Testis (tissue), 3 donors: ENCODE measurements around the gene RIPOR3. TPM values are rescaled to one million over a fixed set of nuclear protein-coding genes. Genes with fewer than 3 reads are reported as not detected.

Source experiments
- DNase-seq: peaks from one replicate; pipeline ENCODE4 v3.0.0-alpha.2; 2019
- H3K27ac ChIP-seq, 2 donors: fragments of 200-600 bp; sonication (generic); one replicate each; pipeline ENCODE4 v1.5.1; 2019
- H3K27me3 ChIP-seq: fragments of 200-600 bp; sonication (generic); one replicate; pipeline ENCODE4 v1.5.1; 2019
- H3K36me3 ChIP-seq: fragments of 200-600 bp; sonication (generic); one replicate; pipeline ENCODE4 v1.5.1; 2017; ENCODE audit warnings: low read depth; ENCODE audit errors: missing control alignments
- H3K4me1 ChIP-seq: fragments of 200-600 bp; sonication (generic); one replicate; pipeline ENCODE4 v1.5.1; 2019
- H3K4me3 ChIP-seq, 2 donors: fragments of 200-600 bp; sonication (generic); one replicate each; pipeline ENCODE4 v1.5.1; 2017 to 2019
- H3K9me3 ChIP-seq: fragments of 200-600 bp; sonication (generic); one replicate; pipeline ENCODE4 v1.5.1; 2017
- POLR2A ChIP-seq: fragments of 450-650 bp; IDR thresholded peaks from one replicate; pipeline ENCODE4 v1.6.1; 2017; ENCODE audit warnings: antibody characterized with exemption, mild to moderate bottlenecking, moderate library complexity
- WGBS, 2 donors: methylation state at CpG; one replicate each; pipeline ENCODE4 v1.1.5; 2018; 5-methylcytosine and 5-hydroxymethylcytosine counted together
- intact Hi-C: fragments of 100-400 bp; cut with DNase I; formaldehyde crosslinking; loops from one replicate; pipeline ENCODE4 v1.15.1; 2023; ENCODE audit warnings: low total_unique reads
- polyA plus RNA-seq: library from polyadenylated mRNA; stranded (reverse); fragments of 350-450 nt; fragmentation: Illumina TruSeq; extraction: RNeasy Lipid Tissue Mini Kit (QIAGEN cat#74804); gene quantifications from one replicate; pipeline ENCODE4 v1.2.3, GENCODE V29; 2014; ENCODE audit warnings: low read depth, low replicate concordance; ENCODE audit not compliant: insufficient read depth
- total RNA-seq, 2 donors: library from RNA; depleted of rRNA; stranded (reverse); fragments of >200 nt; gene quantifications; one replicate each; pipeline ENCODE4 v1.2.3, GENCODE V29; 2016
- TF ChIP-seq, protein P1 (sequence below), 3 experiments: fragments of 450-650 bp in 2 of 3; fragments of 200-600 bp in 1 of 3; sonication (generic) in 1 of 3; IDR thresholded peaks; one replicate each; pipeline ENCODE4 v1.5.1; 2016 to 2019; ENCODE audit warnings: antibody characterized with exemption in 3 of 3, mild to moderate bottlenecking in 2 of 3, moderate library complexity in 1 of 3

Gene RIPOR3
- total and polyA plus RNA-seq, 3 donors from 2014 or later: 11.3 to 26.9 (median 22.1) TPM

DNA sequence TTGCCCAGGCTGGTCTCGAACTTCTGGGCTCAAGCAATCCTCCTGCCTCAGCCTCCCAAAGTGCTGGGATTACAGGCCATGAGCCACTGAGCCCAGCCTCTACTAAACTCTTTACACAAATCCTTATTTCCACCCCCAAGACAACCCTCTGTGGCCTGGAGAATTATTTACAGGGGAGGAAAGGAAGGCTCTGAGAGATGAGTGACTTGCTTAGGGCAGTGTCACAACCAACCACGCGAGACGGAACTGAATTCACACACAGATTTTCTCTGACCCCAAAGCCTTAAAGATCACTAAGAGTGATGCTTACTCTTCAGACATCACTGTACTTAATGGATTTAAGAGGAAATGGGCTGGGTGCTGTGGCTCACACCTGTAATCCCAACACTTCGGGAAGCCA lies 86.2 kb downstream of the RIPOR3 start:
- no peaks in the 10 kb centered on the region for H3K27me3 ChIP-seq
- H3K9me3 ChIP-seq: no peaks in the 10 kb centered on the region
- TF ChIP-seq, protein P1, sequence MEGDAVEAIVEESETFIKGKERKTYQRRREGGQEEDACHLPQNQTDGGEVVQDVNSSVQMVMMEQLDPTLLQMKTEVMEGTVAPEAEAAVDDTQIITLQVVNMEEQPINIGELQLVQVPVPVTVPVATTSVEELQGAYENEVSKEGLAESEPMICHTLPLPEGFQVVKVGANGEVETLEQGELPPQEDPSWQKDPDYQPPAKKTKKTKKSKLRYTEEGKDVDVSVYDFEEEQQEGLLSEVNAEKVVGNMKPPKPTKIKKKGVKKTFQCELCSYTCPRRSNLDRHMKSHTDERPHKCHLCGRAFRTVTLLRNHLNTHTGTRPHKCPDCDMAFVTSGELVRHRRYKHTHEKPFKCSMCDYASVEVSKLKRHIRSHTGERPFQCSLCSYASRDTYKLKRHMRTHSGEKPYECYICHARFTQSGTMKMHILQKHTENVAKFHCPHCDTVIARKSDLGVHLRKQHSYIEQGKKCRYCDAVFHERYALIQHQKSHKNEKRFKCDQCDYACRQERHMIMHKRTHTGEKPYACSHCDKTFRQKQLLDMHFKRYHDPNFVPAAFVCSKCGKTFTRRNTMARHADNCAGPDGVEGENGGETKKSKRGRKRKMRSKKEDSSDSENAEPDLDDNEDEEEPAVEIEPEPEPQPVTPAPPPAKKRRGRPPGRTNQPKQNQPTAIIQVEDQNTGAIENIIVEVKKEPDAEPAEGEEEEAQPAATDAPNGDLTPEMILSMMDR (IDR thresholded peaks at IDR 0.05): no peak
- no peak for TF ChIP-seq POLR2A
- intact Hi-C loops: no loop called here
- no peak for DNase-seq
- no peak overlapping the region for H3K4me3 ChIP-seq
- WGBS, 2 donors: 93 to 95% methylated on average over 5 of the region's 5 CpGs
- no peak overlapping the region for H3K27ac ChIP-seq
- no peaks in the 10 kb centered on the region for H3K4me1 ChIP-seq
- H3K36me3 ChIP-seq: no peaks in the 10 kb centered on the region

DNA sequence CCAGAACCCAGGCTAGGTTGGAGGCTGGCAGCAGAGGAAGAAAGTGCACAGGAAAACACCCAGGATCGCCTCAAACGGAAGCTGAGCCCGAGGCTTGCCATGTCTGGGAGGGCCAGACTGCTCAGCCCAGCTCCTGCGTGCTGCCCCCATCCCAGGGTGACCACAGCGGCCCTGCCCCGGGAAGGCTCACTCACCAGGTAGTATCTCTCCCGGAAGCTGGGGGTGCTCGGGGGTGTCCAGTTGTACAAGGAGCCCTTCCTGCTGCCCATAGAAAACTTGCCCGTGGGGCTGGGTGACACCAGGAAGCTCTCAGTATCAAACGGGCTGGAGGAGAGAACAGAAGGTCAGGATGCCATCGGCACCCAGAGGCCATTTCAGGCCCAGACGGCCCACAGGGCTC lies 86.9 kb downstream of the RIPOR3 start:
- Histone ChIP-seq H3K9me3 (no peaks in the 10 kb centered on the region), H3K4me3 (no peak overlapping the region), H3K36me3 (no peaks in the 10 kb centered on the region), H3K27ac (no peak overlapping the region), H3K4me1 (no peaks in the 10 kb centered on the region), H3K27me3 (no peaks in the 10 kb centered on the region)
- TF ChIP-seq, protein P1 (IDR thresholded peaks at IDR 0.05): no peak
- TF ChIP-seq POLR2A: no peak
- DNase-seq: no peak
- intact Hi-C loops: no loop called here
- WGBS, 2 donors: 96 to 98% methylated on average over 12 of the region's 12 CpGs

DNA sequence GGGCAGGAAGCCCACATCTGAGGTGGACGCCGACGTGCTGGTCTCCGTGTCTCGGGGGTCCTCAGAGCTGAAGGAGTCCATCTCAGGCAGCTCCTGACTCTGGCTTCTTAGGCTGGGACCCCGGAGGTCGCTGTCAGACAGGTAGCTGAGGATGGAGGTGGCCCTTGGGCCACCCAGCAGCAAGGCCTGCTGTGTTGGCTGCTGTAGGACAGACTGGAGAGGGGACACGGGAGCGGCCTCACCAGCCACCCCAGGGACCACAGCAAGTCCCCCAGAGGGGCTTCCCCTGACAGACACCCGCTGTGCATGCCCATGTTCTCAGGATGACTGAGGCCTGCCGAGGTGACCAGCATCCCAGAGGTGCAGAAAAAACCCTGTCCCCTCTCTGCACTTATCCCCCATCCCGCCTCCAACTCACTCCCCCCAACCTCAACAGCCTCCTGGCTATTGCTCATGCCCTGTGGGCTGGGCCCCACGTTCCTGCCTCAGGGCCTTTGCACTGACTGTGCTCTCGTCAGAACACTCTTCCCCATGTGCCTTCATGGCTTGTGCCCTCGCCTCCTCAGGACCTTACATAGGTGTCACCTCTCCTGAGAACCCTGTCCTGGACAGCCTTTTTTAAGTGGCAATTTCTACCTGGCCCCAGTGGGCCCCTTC lies 88.8 kb downstream of the RIPOR3 start:
- Histone ChIP-seq H3K4me1 (no peaks in the 10 kb centered on the region), H3K36me3 (no peaks in the 10 kb centered on the region), H3K9me3 (no peaks in the 10 kb centered on the region), H3K27ac (no peak overlapping the region), H3K27me3 (no peaks in the 10 kb centered on the region), H3K4me3 (no peak overlapping the region)
- no peak for DNase-seq
- intact Hi-C loops: no loop called here
- TF ChIP-seq POLR2A: no peak
- TF ChIP-seq, protein P1 (IDR thresholded peaks at IDR 0.05): no peak
- WGBS, 2 donors: 91 to 94% methylated on average over 4 to 15 of the region's 15 CpGs

DNA sequence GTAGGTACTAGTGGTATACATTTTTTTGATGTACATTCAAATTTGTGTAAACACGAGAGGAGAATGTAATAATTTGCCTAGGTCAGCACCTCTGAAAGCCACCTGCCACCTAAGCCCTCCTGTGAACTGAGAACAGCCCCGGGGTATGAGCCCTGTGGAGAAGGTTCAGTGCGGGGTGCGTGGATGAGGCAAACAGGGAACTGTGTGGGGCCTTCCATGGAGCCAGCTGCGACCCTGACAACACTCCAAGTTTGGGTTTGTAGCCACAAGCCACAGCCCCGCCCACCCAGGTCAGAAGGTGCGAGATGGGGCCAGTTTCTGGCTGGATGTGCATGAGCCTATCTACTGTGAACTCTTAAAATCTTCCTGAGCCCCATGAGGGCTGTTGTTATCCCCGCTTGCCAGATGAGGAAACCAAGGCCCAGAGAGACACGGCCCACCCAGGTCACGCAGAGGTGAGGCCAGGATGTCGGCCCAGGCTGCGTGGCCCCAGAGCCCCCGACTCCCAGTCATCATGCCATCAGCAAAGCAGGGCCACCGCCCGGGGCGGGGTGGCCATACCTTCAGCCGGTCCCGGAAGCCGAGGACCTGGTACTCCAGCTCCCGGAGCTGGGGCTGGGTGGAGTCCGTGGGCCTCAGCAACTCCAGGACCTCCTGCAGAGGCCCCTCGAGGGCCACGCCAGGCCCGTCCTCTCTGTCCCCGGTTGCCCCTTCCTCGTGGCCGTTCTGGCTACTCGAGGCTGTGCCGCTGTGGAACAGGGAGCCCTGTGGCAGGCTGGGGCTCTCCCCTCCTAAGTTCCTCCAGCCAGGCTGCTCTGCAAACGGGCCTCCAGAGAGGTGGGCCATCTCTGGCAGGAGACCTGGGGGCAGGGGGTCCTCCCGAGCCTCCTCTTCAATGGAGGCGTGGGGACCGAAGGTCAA lies 89.6 kb downstream of the RIPOR3 start:
- intact Hi-C loops: no loop called here
- 89 to 91% methylated on average over 9 to 33 of the region's 33 CpGs for WGBS, 2 donors

More for the DNA sequence above, 89.6 kb downstream of the RIPOR3 start:
- TF ChIP-seq, protein P1 (IDR thresholded peaks at IDR 0.05): no peak
- no peak for TF ChIP-seq POLR2A
- no peaks in the 10 kb centered on the region for H3K36me3 ChIP-seq
- H3K4me3 ChIP-seq: no peak overlapping the region
- H3K27me3 ChIP-seq: no peaks in the 10 kb centered on the region
- H3K4me1 ChIP-seq: no peaks in the 10 kb centered on the region
- H3K27ac ChIP-seq: no peak overlapping the region
- no peaks in the 10 kb centered on the region for H3K9me3 ChIP-seq
- no peak for DNase-seq
